Heart right ventricle (tissue), 16 donors: ENCODE measurements around the gene FOXR1. TPM values are rescaled to one million over a fixed set of nuclear protein-coding genes. Genes with fewer than 3 reads are reported as not detected.

Experiments used
- ATAC-seq, 8 donors: fragments of 200-7000 bp; cut with Tn5 transposase; one replicate each; pipeline ENCODE4 v1.9.1; 2020; ENCODE audit warnings: mild to moderate bottlenecking in 8 of 8, moderate library complexity in 8 of 8, moderate number of reproducible peaks in 1 of 8
- DNase-seq, 2 donors: peaks; one replicate each; pipeline ENCODE4 v3.0.0-alpha.2; 2020
- H3K27ac ChIP-seq, 10 donors: fragments of 200-600 bp; sonication (generic) in 2 of 10; one replicate each; pipeline versions ENCODE4 v1.5.0 to v1.8.0; 2020 to 2022; ENCODE audit warnings: mild to moderate bottlenecking in 3 of 10
- H3K27me3 ChIP-seq, 7 donors: fragments of 200-600 bp; one replicate each; pipeline ENCODE4 v1.8.0; 2021 to 2022; ENCODE audit warnings: mild to moderate bottlenecking in 2 of 7
- H3K36me3 ChIP-seq, 9 donors: fragments of 200-600 bp; sonication (generic) in 1 of 9; one replicate each; pipeline versions ENCODE4 v1.5.0 to v1.8.0; 2020 to 2022; ENCODE audit warnings: mild to moderate bottlenecking in 2 of 9
- H3K4me1 ChIP-seq, 9 donors: fragments of 200-600 bp; sonication (generic) in 1 of 9; one replicate each; pipeline versions ENCODE4 v1.5.0 to v1.8.0; 2020 to 2022; ENCODE audit warnings: mild to moderate bottlenecking in 4 of 9
- H3K4me3 ChIP-seq, 10 donors: fragments of 200-600 bp; sonication (generic) in 2 of 10; one replicate each; pipeline versions ENCODE4 v1.5.0 to v1.8.0; 2020 to 2022; ENCODE audit warnings: mild to moderate bottlenecking in 7 of 10, moderate library complexity in 2 of 10
- H3K9me3 ChIP-seq, 11 donors: fragments of 200-600 bp in 10 of 11; sonication (generic) in 2 of 11; one replicate each; pipeline versions ENCODE4 v1.5.0 to v1.8.0; 2013 to 2022; ENCODE audit warnings: mild to moderate bottlenecking in 2 of 11, control low read depth in 1 of 11, moderate library complexity in 1 of 11
- CTCF ChIP-seq, 9 donors: fragments of 200-600 bp; sonication (generic) in 2 of 9; IDR thresholded peaks; one replicate each; pipeline versions ENCODE4 v1.5.0 to v1.8.0; 2021 to 2022; ENCODE audit warnings: antibody characterized with exemption in 9 of 9, mild to moderate bottlenecking in 5 of 9, moderate library complexity in 1 of 9
- WGBS, 2 donors: extraction: QIAGEN DNeasy Blood & Tissue Kit; methylation state at CpG; one replicate each; pipeline ENCODE4 v1.1.7; 2013; ENCODE audit warnings: inconsistent platforms in 1 of 2; 5-methylcytosine and 5-hydroxymethylcytosine counted together
- intact Hi-C, 10 donors: fragments of 100-400 bp; cut with DNase I; formaldehyde crosslinking; loops; one replicate each; pipeline versions ENCODE4 v1.11.1 to v1.14.2; 2022
- polyA plus RNA-seq, 2 donors: library from polyadenylated mRNA; stranded (reverse); fragments of 200-250 nt; gene quantifications; one replicate each; pipeline ENCODE4 v1.2.3, GENCODE V29; 2013
- total RNA-seq, 10 donors: library from RNA; stranded (reverse); fragmentation: NEBNext Ultra II Directional in 3 of 10; extraction: Animal tissue kit (Norgen Biotek cat#: 25700) in 3 of 10; gene quantifications; one replicate each; pipeline versions ENCODE4 v1.2.1 to v1.2.4, GENCODE V29; 2021 to 2023
- donor health status: Arrhythmogenic right ventricular cardiomyopathy.
- donor health status: ischemic (EF 13 %, LVEDD 7.1; RV severe dilation, severe dysfunction).
- donor health status: healthy with polysubstance abuse.
- donor health status: DM: no; HTN: yes; CAD: no.
- donor health status: DM: no; HTN: no; CAD: no.
- donor health status: ischemic (EF 25% LVEDD 6.9; RV normal size, moderate dysfunction).
- donor health status: ischemic (EF 25% LVEDD 5.7; RV mildly dilated, moderate dysfunction).
- donor health status: healthy.
- donor health status: DM: yes; HTN: yes; CAD: no.
- donor health status: Ischemic cardiomyopathy.
- donor health status: ischemic (EF 35%, LVEDD 5.7; RV mildly dilated, moderate dysfunction).
- donor health status: nonischemic (EF 11% LVEDD 7.7; RV severe dilation, severe dysfunction).
- donor health status: DM: yes; HTN: yes; CAD: no.
- donor health status: PGD.
- donor health status: ischemic (EF 29% LVEDD 5.4; RV normal size, mild dysfunction).
- donor health status: nonischemic (EF 23%, LVEDD 6.1; RV moderate dilation, normal function).

Gene FOXR1
- total and polyA plus RNA-seq, 12 donors: not detected

GRCh38 chr11:118938491-118939403 lies 32.8 kb upstream of the FOXR1 start:
- Histone ChIP-seq H3K27ac (no peak overlapping the region), H3K4me1 (peaks cover 0 to 13% (median 3%) of the 10 kb centered on the region in 9 donors), H3K4me3 (no peak overlapping the region), H3K9me3 (no peaks in the 10 kb centered on the region), H3K27me3 (peaks cover 0 to 9% (median 4%) of the 10 kb centered on the region in 7 donors), H3K36me3 (no peaks in the 10 kb centered on the region)
- no peak for TF ChIP-seq CTCF (IDR thresholded peaks at IDR 0.05)
- intact Hi-C loops: loop anchor here in 4 of 10 donors (5.0 to 10.0 kb wide), 4 partner anchors 36 to 144 kb away; partner anchors contain the start of gene DDX6 (in 1 of the 4)
- DNase-seq (no peak), ATAC-seq (no peak)
- 76 to 79% methylated on average over 11 of the region's 11 CpGs for WGBS, 2 donors

DNA sequence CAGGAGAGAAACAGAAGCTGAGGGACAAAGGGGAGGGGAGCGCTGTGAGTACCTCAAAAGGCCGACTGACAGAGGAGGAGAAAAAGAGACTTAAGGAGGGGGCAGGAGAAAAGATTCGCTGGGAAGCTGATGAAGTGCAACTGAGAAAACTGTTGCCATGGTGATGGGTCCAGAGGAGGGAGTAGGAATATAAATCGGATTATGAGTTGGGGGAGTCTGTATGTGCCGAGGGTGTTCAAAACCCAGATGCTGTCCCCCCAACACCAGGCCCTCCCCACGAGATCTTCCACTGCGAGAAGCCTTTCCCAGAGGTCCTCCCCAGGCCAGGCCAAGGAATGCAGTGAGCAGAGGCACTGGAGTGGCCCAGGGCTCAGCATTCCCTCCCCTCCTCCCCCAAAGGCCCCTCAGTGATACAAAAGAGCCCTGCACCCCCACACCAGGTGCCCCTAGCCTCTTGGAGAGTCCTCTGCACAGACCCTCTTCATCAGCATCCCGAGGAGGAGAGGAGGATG lies 32.1 kb upstream of the FOXR1 start:
- no peak for TF ChIP-seq CTCF (IDR thresholded peaks at IDR 0.05)
- 65 to 78% methylated on average over 8 of the region's 8 CpGs for WGBS, 2 donors
- H3K4me1 ChIP-seq: peaks cover 0 to 11% (median 0%) of the 10 kb centered on the region in 9 donors
- peaks cover 0 to 9% (median 4%) of the 10 kb centered on the region in 7 donors for H3K27me3 ChIP-seq
- no peak overlapping the region for H3K4me3 ChIP-seq
- H3K9me3 ChIP-seq: no peaks in the 10 kb centered on the region
- DNase-seq (no peak), ATAC-seq (no peak)
- intact Hi-C loops: loop anchor here in 4 of 10 donors (5.0 to 10.0 kb wide), 4 partner anchors 37 to 145 kb away; partner anchors contain the start of gene DDX6 (in 1 of the 4)
- H3K27ac ChIP-seq: no peak overlapping the region
- no peaks in the 10 kb centered on the region for H3K36me3 ChIP-seq

GRCh38 chr11:118939953-118940598 lies 31.5 kb upstream of the FOXR1 start:
- H3K27me3 ChIP-seq: peaks cover 0 to 9% (median 4%) of the 10 kb centered on the region in 7 donors
- DNase-seq (no peak), ATAC-seq (peak in 7 of 8 donors; percentile 27 to 67 (median 49))

More at GRCh38 chr11:118939953-118940598, 31.5 kb upstream of the FOXR1 start:
- Histone ChIP-seq H3K4me1 (peaks cover 0 to 11% (median 0%) of the 10 kb centered on the region in 9 donors), H3K9me3 (no peaks in the 10 kb centered on the region), H3K27ac (no peak overlapping the region), H3K36me3 (no peaks in the 10 kb centered on the region), H3K4me3 (no peak overlapping the region)
- intact Hi-C loops: loop anchor here in 4 of 10 donors (5.0 to 10.0 kb wide), 4 partner anchors 38 to 145 kb away; partner anchors contain the start of gene DDX6 (in 1 of the 4)
- no peak for TF ChIP-seq CTCF (IDR thresholded peaks at IDR 0.05)
- 51 to 59% methylated on average over 13 of the region's 13 CpGs for WGBS, 2 donors
